Sigmoid colon (tissue), 4 donors: Measurements from ENCODE around the gene HSBP1L1.

Experiments used
- CTCF ChIP-seq, 4 experiments: fragments of 450-650 bp in 3 of 4; fragments of 200-600 bp in 1 of 4; IDR thresholded peaks; one replicate each; pipeline ENCODE4 v1.5.1; 2016 to 2019; ENCODE audit warnings: antibody characterized with exemption in 4 of 4, mild to moderate bottlenecking in 3 of 4, moderate library complexity in 2 of 4
- EP300 ChIP-seq, 4 donors: sonication (generic); formaldehyde crosslinking; IDR thresholded peaks; one replicate each; pipeline ENCODE4 v1.6.1; 2017; ENCODE audit warnings: antibody characterized with exemption in 4 of 4

GRCh38 chr18:79922971-79923411 is 41.5 kb upstream of the HSBP1L1 start:
- TF ChIP-seq CTCF (IDR thresholded peaks at IDR 0.05), result no peak
- TF ChIP-seq EP300 (IDR thresholded peaks at IDR 0.05), result no peak
